ENCODE measurements around the gene FXYD7. TPM values are rescaled to one million over a fixed set of nuclear protein-coding genes. Genes with fewer than 3 reads are reported as not detected.

The FXYD7 gene
- total and polyA plus RNA-seq, 2 experiments from 2014 or later = 0.22 to 0.27 TPM

- H4K20me1 ChIP-seq (ENCODE audit: insufficient read depth, poor library complexity, severe bottlenecking) = no peaks in the 10 kb centered on the region
- no peaks in the 10 kb centered on the region for H3K79me2 ChIP-seq
- no peaks in the 10 kb centered on the region for H3K9me3 ChIP-seq (ENCODE audit: low read depth)
- H3K9me2 ChIP-seq (replicated peaks; ENCODE audit: insufficient read depth) = no peaks in the 10 kb centered on the region
- TF ChIP-seq EZH2phosphoT487 (IDR thresholded peaks at IDR 0.05; ENCODE audit: low read depth, severe bottlenecking, unreplicated experiment) (no peak), EZH2 (IDR thresholded peaks at IDR 0.05; ENCODE audit: borderline replicate concordance) (no peak), CTCF (IDR thresholded peaks at IDR 0.05; ENCODE audit: poor library complexity) (no peak)
- H3K27me3 ChIP-seq = peaks cover 9% of the 10 kb centered on the region
- H3K4me1 ChIP-seq (ENCODE audit: insufficient read depth) = peaks cover 43% of the 10 kb centered on the region
- no peak for DNase-seq (ENCODE audit: low spot score)
- H3K36me3 ChIP-seq (replicated peaks; ENCODE audit: insufficient read depth, low read depth) = no peaks in the 10 kb centered on the region
- H3K27ac ChIP-seq = peak overlapping the region; percentile 71
- H3K4me3 ChIP-seq = no peak overlapping the region
- 65% methylated on average over 9 of the region's 9 CpGs for WGBS (ENCODE audit: low lambda C conversion rate, missing lambda C conversion rate)
- no peak overlapping the region for H3K4me2 ChIP-seq
- H2AFZ ChIP-seq = no peak overlapping the region
Observed at GRCh38 chr19:35136977-35137702, 5.9 kb upstream of the FXYD7 start.

GRCh38 chr19:35138305-35138892 lies 4.7 kb upstream of the FXYD7 start, which contains the start of gene FXYD1:
Gene FXYD1 (plus strand): TSS chr19:35138824. CDS start chr19:35140080, 1,256 bp downstream.
- peaks cover 17% of the 10 kb centered on the region for H3K27me3 ChIP-seq
- peaks cover 50% of the 10 kb centered on the region for H3K4me1 ChIP-seq (ENCODE audit: insufficient read depth)
- H3K4me3 ChIP-seq = no peak within 1 kb of the TSS
- no peaks in the 10 kb centered on the region for H4K20me1 ChIP-seq (ENCODE audit: insufficient read depth, poor library complexity, severe bottlenecking)
- no peaks in the 10 kb centered on the region for H3K36me3 ChIP-seq (replicated peaks; ENCODE audit: insufficient read depth, low read depth)
- DNase-seq (ENCODE audit: low spot score) = no peak
- no peaks in the 10 kb centered on the region for H3K79me2 ChIP-seq
- H3K4me2 ChIP-seq = peak within 1 kb of the TSS; percentile 62
- TF ChIP-seq EZH2phosphoT487 (IDR thresholded peaks at IDR 0.05; ENCODE audit: low read depth, severe bottlenecking, unreplicated experiment) (no peak), EZH2 (IDR thresholded peaks at IDR 0.05; ENCODE audit: borderline replicate concordance) (no peak), CTCF (IDR thresholded peaks at IDR 0.05; ENCODE audit: poor library complexity) (no peak)
- no peaks in the 10 kb centered on the region for H3K9me2 ChIP-seq (replicated peaks; ENCODE audit: insufficient read depth)
- peak within 1 kb of the TSS; percentile 59 for H3K27ac ChIP-seq
- no peak within 1 kb of the TSS for H2AFZ ChIP-seq
- no peaks in the 10 kb centered on the region for H3K9me3 ChIP-seq (ENCODE audit: low read depth)
- WGBS (ENCODE audit: low lambda C conversion rate, missing lambda C conversion rate) = 75% methylated on average over 12 of the region's 18 CpGs

- H3K4me1 ChIP-seq (ENCODE audit: insufficient read depth) = peaks cover 40% of the 10 kb centered on the region
- no peak overlapping the region for H3K4me3 ChIP-seq
- peaks cover 27% of the 10 kb centered on the region for H3K27me3 ChIP-seq
- no peak for DNase-seq (ENCODE audit: low spot score)
- no peaks in the 10 kb centered on the region for H3K9me3 ChIP-seq (ENCODE audit: low read depth)
- no peak overlapping the region for H2AFZ ChIP-seq
- no peaks in the 10 kb centered on the region for H3K36me3 ChIP-seq (replicated peaks; ENCODE audit: insufficient read depth, low read depth)
- H3K79me2 ChIP-seq = no peaks in the 10 kb centered on the region
- no peak overlapping the region for H3K27ac ChIP-seq
- TF ChIP-seq EZH2phosphoT487 (IDR thresholded peaks at IDR 0.05; ENCODE audit: low read depth, severe bottlenecking, unreplicated experiment) (no peak), EZH2 (IDR thresholded peaks at IDR 0.05; ENCODE audit: borderline replicate concordance) (no peak), CTCF (IDR thresholded peaks at IDR 0.05; ENCODE audit: poor library complexity) (no peak)
- no peaks in the 10 kb centered on the region for H4K20me1 ChIP-seq (ENCODE audit: insufficient read depth, poor library complexity, severe bottlenecking)
- H3K4me2 ChIP-seq = peak overlapping the region; percentile 62
- 78% methylated on average over 7 of the region's 12 CpGs for WGBS (ENCODE audit: low lambda C conversion rate, missing lambda C conversion rate)
- no peaks in the 10 kb centered on the region for H3K9me2 ChIP-seq (replicated peaks; ENCODE audit: insufficient read depth)
Observed at GRCh38 chr19:35140207-35140961, 2.7 kb upstream of the FXYD7 start.
